H1 (cell line): ENCODE results near the gene KIAA1586. TPM values are rescaled to one million over a fixed set of nuclear protein-coding genes. Genes with fewer than 3 reads are reported as not detected.

Experiments
- CTCF ChIA-PET: fragments of 300-600 bp; sonication (Branson Sonifier 250); formaldehyde crosslinking; loops from one replicate; lab custom pipeline; 2021; ENCODE audit not compliant: partially characterized antibody; lab: Charles Lee
- POLR2A ChIA-PET: fragments of 300-600 bp; sonication (Branson Sonifier 250); formaldehyde crosslinking; loops from one replicate; lab custom pipeline; 2021; ENCODE audit warnings: inconsistent platforms; ENCODE audit not compliant: partially characterized antibody; lab: Charles Lee
- DNase-seq, 2 experiments: peaks; one replicate each; pipeline versions ENCODE4 v3.0.0 to v3.0.0-alpha.2; 2010 to 2022; ENCODE audit warnings: low spot score in 2 of 2, low read depth in 1 of 2, mixed read lengths in 1 of 2
- FAIRE-seq: peaks from 2 replicates; lab custom pipeline; 2011; peaks lifted over from hg19 to GRCh38; lab: Jason Lieb, UNC
- H2AFZ ChIP-seq: 2 replicates; pipeline ENCODE4 v1.8.1; 2012; ENCODE audit warnings: low read length, inconsistent platforms
- H2AK5ac ChIP-seq: 2 replicates; pipeline ENCODE4 v1.6.1; 2013; ENCODE audit warnings: low read depth, low read length
- H2BK120ac ChIP-seq: replicated peaks from 2 replicates; pipeline ENCODE3; 2013; ENCODE audit warnings: low read depth, low read length, inconsistent platforms
- H2BK12ac ChIP-seq: 2 replicates; pipeline ENCODE4 v1.6.1; 2013; ENCODE audit warnings: low read depth, low read length
- H2BK15ac ChIP-seq: 2 replicates; pipeline ENCODE4 v1.6.1; 2013; ENCODE audit warnings: low read length
- H2BK20ac ChIP-seq: 2 replicates; pipeline ENCODE4 v1.6.1; 2013; ENCODE audit warnings: low read length
- H2BK5ac ChIP-seq: 2 replicates; pipeline ENCODE4 v1.6.1; 2013; ENCODE audit warnings: low read depth, low read length
- H3K14ac ChIP-seq: 2 replicates; pipeline ENCODE4 v1.6.1; 2013; ENCODE audit warnings: inconsistent platforms; ENCODE audit not compliant: insufficient read length
- H3K18ac ChIP-seq: 2 replicates; pipeline ENCODE4 v1.6.1; 2013; ENCODE audit warnings: low read length; ENCODE audit errors: extremely low read depth
- H3K23ac ChIP-seq: 2 replicates; pipeline ENCODE4 v1.6.1; 2013; ENCODE audit warnings: inconsistent platforms; ENCODE audit not compliant: insufficient read length
- H3K23me2 ChIP-seq: 2 replicates; pipeline ENCODE4 v1.6.1; 2013; ENCODE audit warnings: low read depth, low read length
- H3K27ac ChIP-seq: 2 replicates; pipeline ENCODE4 v1.6.1; 2011; ENCODE audit warnings: low read depth, low read length, inconsistent platforms
- H3K27me3 ChIP-seq, 4 experiments: replicated peaks in 1 of 4; 1 replicate in 1 of 4; 2 replicates in 3 of 4; pipeline versions ENCODE4 v1.6.1 to v1.8.1; 2011 to 2013; ENCODE audit warnings: low read length in 3 of 4, mild to moderate bottlenecking in 3 of 4, inconsistent platforms in 2 of 4, mixed read lengths in 2 of 4, moderate library complexity in 1 of 4; ENCODE audit not compliant: control insufficient read depth in 3 of 4, insufficient read depth in 3 of 4; ENCODE audit errors: extremely low read depth in 1 of 4
- H3K36me3 ChIP-seq, 4 experiments: 2 replicates each; pipeline versions ENCODE4 v1.6.1 to v1.8.1; 2011 to 2013; ENCODE audit warnings: mild to moderate bottlenecking in 4 of 4, low read length in 3 of 4, moderate library complexity in 2 of 4, control low read depth in 1 of 4, inconsistent platforms in 1 of 4; ENCODE audit not compliant: insufficient read depth in 4 of 4, control insufficient read depth in 2 of 4
- H3K4ac ChIP-seq: replicated peaks from 2 replicates; pipeline ENCODE3; 2013; ENCODE audit warnings: low read length, low read depth, mixed read lengths, inconsistent platforms; ENCODE audit not compliant: insufficient read length
- H3K4me1 ChIP-seq, 4 experiments: replicated peaks in 1 of 4; 1 replicate in 1 of 4; 2 replicates in 3 of 4; pipeline versions ENCODE4 v1.6.1 to v1.8.1; 2011 to 2013; ENCODE audit warnings: low read length in 3 of 4, inconsistent platforms in 2 of 4, mixed read lengths in 1 of 4; ENCODE audit not compliant: insufficient read depth in 4 of 4, control insufficient read depth in 3 of 4
- H3K4me2 ChIP-seq, 2 experiments: 2 replicates each; pipeline versions ENCODE4 v1.6.1 to v1.8.1; 2011 to 2013; ENCODE audit warnings: low read depth in 2 of 2, low read length in 2 of 2, control low read depth in 1 of 2, inconsistent platforms in 1 of 2, mild to moderate bottlenecking in 1 of 2; ENCODE audit not compliant: insufficient read depth in 1 of 2
- H3K4me3 ChIP-seq, 4 experiments: fragments of 200-600, 300-600 bp in 1 of 4; sonication (generic), shearing (Covaris generic), sonication (Bioruptor Twin) in 1 of 4; 2 replicates each; pipeline versions ENCODE4 v1.5.1 to v1.8.1; 2011 to 2016; ENCODE audit warnings: low read length in 4 of 4, low read depth in 3 of 4, control low read depth in 2 of 4, inconsistent platforms in 2 of 4, mild to moderate bottlenecking in 2 of 4, mixed read lengths in 1 of 4, moderate library complexity in 1 of 4; ENCODE audit not compliant: insufficient read depth in 2 of 4; ENCODE audit errors: extremely low read depth in 1 of 4
- H3K56ac ChIP-seq: replicated peaks from 2 replicates; pipeline ENCODE3; 2013; ENCODE audit warnings: low read depth, mild to moderate bottlenecking, mixed read lengths, low read length, inconsistent platforms; ENCODE audit not compliant: insufficient read length
- H3K79me1 ChIP-seq: 2 replicates; pipeline ENCODE4 v1.6.1; 2013; ENCODE audit warnings: low read depth, low read length, control low read depth
- H3K79me2 ChIP-seq, 2 experiments: 2 replicates each; pipeline versions ENCODE4 v1.6.1 to v1.8.1; 2012 to 2013; ENCODE audit warnings: low read length in 2 of 2, mild to moderate bottlenecking in 2 of 2, inconsistent platforms in 1 of 2; ENCODE audit not compliant: insufficient read depth in 2 of 2, control insufficient read depth in 1 of 2
- H3K9ac ChIP-seq, 4 experiments: replicated peaks in 1 of 4; 1 replicate in 1 of 4; 2 replicates in 3 of 4; pipeline versions ENCODE4 v1.6.1 to v1.8.1; 2011 to 2013; ENCODE audit warnings: low read depth in 3 of 4, low read length in 3 of 4, control low read depth in 2 of 4, mild to moderate bottlenecking in 2 of 4, moderate library complexity in 2 of 4, inconsistent platforms in 1 of 4; ENCODE audit errors: extremely low read depth in 1 of 4
- H3K9me3 ChIP-seq, 2 experiments: 2 replicates each; pipeline versions ENCODE4 v1.6.1 to v1.8.1; 2012 to 2013; ENCODE audit warnings: mild to moderate bottlenecking in 2 of 2, moderate library complexity in 2 of 2, control low read depth in 1 of 2, inconsistent platforms in 1 of 2, low read depth in 1 of 2, low read length in 1 of 2, mixed read lengths in 1 of 2; ENCODE audit not compliant: insufficient read depth in 2 of 2
- H4K20me1 ChIP-seq, 2 experiments: replicated peaks in 1 of 2; 2 replicates each; pipeline versions ENCODE3 to v1.8.1; 2011 to 2013; ENCODE audit warnings: inconsistent platforms in 2 of 2, low read length in 2 of 2, mild to moderate bottlenecking in 1 of 2; ENCODE audit not compliant: insufficient read depth in 2 of 2, control insufficient read depth in 1 of 2
- H4K5ac ChIP-seq: 2 replicates; pipeline ENCODE4 v1.6.1; 2013; ENCODE audit warnings: low read length, low read depth, mixed read lengths, inconsistent platforms; ENCODE audit not compliant: insufficient read length
- H4K8ac ChIP-seq: 2 replicates; pipeline ENCODE4 v1.8.0; 2013; ENCODE audit warnings: mild to moderate bottlenecking, moderate library complexity, low read length, inconsistent platforms; ENCODE audit not compliant: insufficient read depth; ENCODE audit errors: extremely low read depth
- H4K91ac ChIP-seq: replicated peaks from 2 replicates; pipeline ENCODE3; 2013; ENCODE audit warnings: low read length, mixed read lengths, inconsistent platforms; ENCODE audit not compliant: insufficient read length
- EGR1 ChIP-seq: IDR thresholded peaks from 2 replicates; pipeline ENCODE4 v1.6.1; 2011; ENCODE audit warnings: low read depth, low read length, borderline replicate concordance
- GTF2F1 ChIP-seq: IDR thresholded peaks from 2 replicates; pipeline ENCODE4 v1.6.1; 2012; ENCODE audit warnings: low read depth, low read length, improper control_type of control experiment, borderline replicate concordance
- JUND ChIP-seq: IDR thresholded peaks from 2 replicates; pipeline ENCODE4 v1.6.1; 2011; ENCODE audit warnings: mild to moderate bottlenecking, improper control_type of control experiment, low read length
- POLR2A ChIP-seq, 2 experiments: IDR thresholded peaks; 1 replicate in 1 of 2; 2 replicates in 1 of 2; pipeline ENCODE4 v1.6.1; 2011; ENCODE audit warnings: low read depth in 2 of 2, low read length in 2 of 2, mild to moderate bottlenecking in 2 of 2; ENCODE audit errors: control extremely low read depth in 1 of 2
- POLR2AphosphoS5 ChIP-seq: IDR thresholded peaks from 2 replicates; pipeline ENCODE4 v1.6.1; 2011; ENCODE audit warnings: low read depth, low read length
- RNF2 ChIP-seq: fragments of 200-900, 300-1000 bp; sonication (generic); IDR thresholded peaks from 2 replicates; pipeline ENCODE4 v1.7.1; 2016; ENCODE audit warnings: borderline replicate concordance, low read depth, mild to moderate bottlenecking, antibody characterized with exemption, low read length; ENCODE audit not compliant: poor library complexity, severe bottlenecking; ENCODE audit errors: missing control alignments
- SIN3A ChIP-seq, 2 experiments: IDR thresholded peaks in 1 of 2; conservative IDR thresholded peaks in 1 of 2; 2 replicates each; pipeline ENCODE4 v1.6.1; 2011 to 2012; ENCODE audit warnings: low read length in 2 of 2, improper control_type of control experiment in 1 of 2, low read depth in 1 of 2, mild to moderate bottlenecking in 1 of 2
- SP2 ChIP-seq: IDR thresholded peaks from 2 replicates; pipeline ENCODE4 v1.6.1; 2012; ENCODE audit warnings: mild to moderate bottlenecking, low read length, inconsistent platforms
- WGBS, 2 experiments: shearing (Covaris generic) in 1 of 2; methylation state at CpG; one replicate each; pipeline versions ENCODE4 v1.1.6 to v1.1.7; 2013 to 2015; ENCODE audit warnings: low lambda C conversion rate in 2 of 2, mixed read lengths in 2 of 2, inconsistent platforms in 1 of 2, low coverage in 1 of 2, missing lambda C conversion rate in 1 of 2; ENCODE audit not compliant: insufficient replicate concordance in 2 of 2, insufficient coverage in 1 of 2, insufficient read length in 1 of 2; ENCODE audit errors: extremely low coverage in 1 of 2, missing lambda C conversion rate in 1 of 2; 5-methylcytosine and 5-hydroxymethylcytosine counted together
- polyA plus RNA-seq, 7 experiments: library from polyadenylated mRNA; depleted of rRNA in 3 of 7; stranded (reverse) in 5 of 7; unstranded in 2 of 7; fragments of >200 nt in 5 of 7; fragments of 200-250 nt in 2 of 7; gene quantifications; 1 replicate in 5 of 7; 2 replicates in 1 of 7; 4 replicates in 1 of 7; pipeline versions ENCODE4 v1.2.1 to v1.2.3, GENCODE V29; 2011 to 2013; ENCODE audit warnings: missing spikeins in 2 of 7, mixed read lengths in 2 of 7
- total RNA-seq: library from RNA; stranded (reverse); fragmentation: NEBNext Ultra II Directional; extraction: Animal tissue kit (Norgen Biotek cat#: 25700); gene quantifications from 2 replicates; pipeline ENCODE4 v1.2.1, GENCODE V29; 2021
- TF ChIP-seq, protein P1 (sequence below), 3 experiments: IDR thresholded peaks; 1 replicate in 2 of 3; 2 replicates in 1 of 3; pipeline versions ENCODE4 v1.5.1 to v1.6.1; 2011; ENCODE audit warnings: low read length in 3 of 3, mild to moderate bottlenecking in 3 of 3, inconsistent platforms in 2 of 3, low read depth in 1 of 3, moderate library complexity in 1 of 3; ENCODE audit not compliant: insufficient read depth in 1 of 3; ENCODE audit errors: control extremely low read depth in 1 of 3
- TF ChIP-seq, protein P2 (sequence below): IDR thresholded peaks from 2 replicates; pipeline ENCODE4 v1.6.1; 2011; ENCODE audit warnings: low read length, improper control_type of control experiment

KIAA1586 gene
- total and polyA plus RNA-seq, 2 of the 8 experiments (the other 6 are each of a cell fraction or from before 2014, with no cell fraction given), result 2.1 to 24.4 TPM

DNA sequence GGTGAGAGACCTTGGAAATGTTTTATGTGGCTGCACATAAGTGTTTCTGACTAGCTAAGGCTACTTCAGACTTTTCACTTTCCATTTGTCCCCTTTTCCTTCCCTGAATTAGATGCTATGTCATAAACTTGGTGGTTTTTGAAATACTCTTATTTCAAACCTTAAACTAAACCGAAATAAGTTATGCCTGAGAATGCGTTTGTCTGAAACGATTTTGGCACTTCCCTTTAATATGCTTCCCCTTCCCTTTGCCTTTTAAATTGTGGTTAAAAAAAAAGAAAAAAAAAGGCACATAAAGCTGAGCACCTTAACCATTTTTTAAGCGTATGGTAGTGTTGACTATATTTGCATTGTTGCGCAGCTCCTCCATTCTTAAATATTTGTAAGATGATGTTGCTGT is 57.8 kb downstream of the KIAA1586 start:
- Histone ChIP-seq H3K18ac (no peak overlapping the region), H3K79me2 (peaks cover 0 to 54% of the 10 kb centered on the region in 2 experiments; a peak in 3 of 4 replicates), H3K27ac (no peak overlapping the region), H3K14ac (no peak overlapping the region), H3K4ac (no peak overlapping the region), H3K27me3 (no peaks in the 10 kb centered on the region), H3K9ac (no peak overlapping the region), H4K8ac (no peak overlapping the region), H2BK5ac (no peak overlapping the region), H4K20me1 (peaks cover 4 to 7% of the 10 kb centered on the region in 2 experiments), H3K23ac (no peak overlapping the region), H3K9me3 (no peaks in the 10 kb centered on the region), H4K91ac (no peak overlapping the region), H2AK5ac (no peak overlapping the region), H3K56ac (no peak overlapping the region), H2AFZ (no peak overlapping the region), H3K4me3 (no peak overlapping the region), H2BK120ac (no peak overlapping the region), H3K4me2 (no peak overlapping the region), H3K4me1 (no peaks in the 10 kb centered on the region; a peak in 2 of 7 replicates), H2BK20ac (no peak overlapping the region), H3K79me1 (no peaks in the 10 kb centered on the region), H2BK15ac (no peak overlapping the region), H3K36me3 (peaks cover 14 to 48% (median 38%) of the 10 kb centered on the region in 4 experiments), H3K23me2 (no peaks in the 10 kb centered on the region), H4K5ac (no peak overlapping the region), H2BK12ac (no peak overlapping the region)
- FAIRE-seq (no peak), DNase-seq (no peak)
- ChIA-PET CTCF (interaction anchor here (0.6 kb wide), 1 partner anchor 7 kb away, joined by 3 read pairs; no protein-coding TSS in a partner anchor), POLR2A (no interaction called here)
- 91% methylated on average over 5 of the region's 5 CpGs; no CpG with 5 or more reads in 1 of the 2 experiments for WGBS, 2 experiments
- no peak for TF ChIP-seq SP2
- TF ChIP-seq RNF2, result no peak
- no peak for TF ChIP-seq POLR2AphosphoS5
- TF ChIP-seq, protein P1, sequence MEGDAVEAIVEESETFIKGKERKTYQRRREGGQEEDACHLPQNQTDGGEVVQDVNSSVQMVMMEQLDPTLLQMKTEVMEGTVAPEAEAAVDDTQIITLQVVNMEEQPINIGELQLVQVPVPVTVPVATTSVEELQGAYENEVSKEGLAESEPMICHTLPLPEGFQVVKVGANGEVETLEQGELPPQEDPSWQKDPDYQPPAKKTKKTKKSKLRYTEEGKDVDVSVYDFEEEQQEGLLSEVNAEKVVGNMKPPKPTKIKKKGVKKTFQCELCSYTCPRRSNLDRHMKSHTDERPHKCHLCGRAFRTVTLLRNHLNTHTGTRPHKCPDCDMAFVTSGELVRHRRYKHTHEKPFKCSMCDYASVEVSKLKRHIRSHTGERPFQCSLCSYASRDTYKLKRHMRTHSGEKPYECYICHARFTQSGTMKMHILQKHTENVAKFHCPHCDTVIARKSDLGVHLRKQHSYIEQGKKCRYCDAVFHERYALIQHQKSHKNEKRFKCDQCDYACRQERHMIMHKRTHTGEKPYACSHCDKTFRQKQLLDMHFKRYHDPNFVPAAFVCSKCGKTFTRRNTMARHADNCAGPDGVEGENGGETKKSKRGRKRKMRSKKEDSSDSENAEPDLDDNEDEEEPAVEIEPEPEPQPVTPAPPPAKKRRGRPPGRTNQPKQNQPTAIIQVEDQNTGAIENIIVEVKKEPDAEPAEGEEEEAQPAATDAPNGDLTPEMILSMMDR (IDR thresholded peaks at IDR 0.05; ENCODE audit: control extremely low read depth in 1 of 3, insufficient read depth in 1 of 3, low read depth in 1 of 3, low read length in 3 of 3), result no peak
- no peak for TF ChIP-seq GTF2F1
- TF ChIP-seq POLR2A (IDR thresholded peaks at IDR 0.05; ENCODE audit: control extremely low read depth in 1 of 2, low read depth in 2 of 2, low read length in 2 of 2), result no peak
- no peak for TF ChIP-seq JUND
- TF ChIP-seq EGR1, result no peak
- no peak for TF ChIP-seq SIN3A (conservative IDR thresholded peaks at IDR 0.05 in 1 of 2, IDR thresholded peaks at IDR 0.05 in 1 of 2; ENCODE audit: low read depth in 1 of 2, low read length in 2 of 2)
- TF ChIP-seq, protein P2, sequence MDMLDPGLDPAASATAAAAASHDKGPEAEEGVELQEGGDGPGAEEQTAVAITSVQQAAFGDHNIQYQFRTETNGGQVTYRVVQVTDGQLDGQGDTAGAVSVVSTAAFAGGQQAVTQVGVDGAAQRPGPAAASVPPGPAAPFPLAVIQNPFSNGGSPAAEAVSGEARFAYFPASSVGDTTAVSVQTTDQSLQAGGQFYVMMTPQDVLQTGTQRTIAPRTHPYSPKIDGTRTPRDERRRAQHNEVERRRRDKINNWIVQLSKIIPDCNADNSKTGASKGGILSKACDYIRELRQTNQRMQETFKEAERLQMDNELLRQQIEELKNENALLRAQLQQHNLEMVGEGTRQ, result no peak
